C1 segment of cervical spinal cord (tissue), 14 donors: ENCODE results near the gene CEP295NL.

Experiments
- DNase-seq, 14 donors: peaks; one replicate each; lab custom pipeline; 2025; lab: John Stamatoyannopoulos, UW

CEP295NL gene

DNA sequence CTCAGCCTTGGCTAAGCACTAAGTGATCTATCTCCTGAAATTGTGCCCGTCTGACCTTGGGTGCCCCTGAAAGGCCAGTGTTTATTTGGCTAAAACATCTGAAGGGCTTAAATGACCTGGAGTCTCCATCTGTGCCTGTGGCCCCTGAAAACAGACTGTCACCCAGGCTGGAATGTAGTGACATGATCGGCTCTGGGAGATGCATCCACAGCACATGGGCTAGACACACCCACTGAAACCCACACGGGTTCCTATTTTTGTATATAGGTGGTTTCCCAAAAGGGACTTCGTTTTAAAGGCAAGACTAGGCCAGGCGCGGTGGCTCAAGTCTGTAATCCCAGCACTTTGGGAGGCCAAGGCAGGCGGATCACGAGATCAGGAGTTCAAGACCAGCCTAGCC, 13.5 kb downstream of the CEP295NL start:
- no peak for DNase-seq

DNA sequence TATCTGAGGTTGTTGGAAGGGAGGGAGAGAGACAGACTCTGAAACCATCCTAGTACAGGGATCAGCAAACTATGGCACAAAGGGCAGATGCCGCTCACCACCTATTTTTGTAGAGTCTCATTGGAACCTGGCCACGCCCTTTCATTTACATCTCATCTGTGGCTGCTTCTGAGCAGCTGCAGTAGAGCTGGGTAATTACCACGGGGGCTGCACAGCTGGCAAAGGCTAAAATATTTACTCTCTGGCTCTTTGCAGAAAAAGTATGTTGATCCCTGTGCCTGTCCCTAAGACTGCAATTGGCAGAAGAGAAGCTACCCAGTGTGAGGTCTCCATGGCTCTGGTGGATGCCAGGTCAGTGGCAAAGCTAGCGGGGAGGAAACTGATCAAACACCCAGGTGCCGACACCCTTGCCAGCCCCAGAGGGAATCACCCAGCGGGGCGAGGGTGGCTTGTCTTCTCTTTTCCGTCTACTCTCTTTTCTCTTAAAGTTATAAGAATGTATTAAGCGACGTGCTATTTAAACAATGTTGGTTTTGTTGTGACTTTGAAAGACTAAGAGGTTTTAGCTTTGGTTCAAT, 14.0 kb downstream of the CEP295NL start:
- no peak for DNase-seq

DNA sequence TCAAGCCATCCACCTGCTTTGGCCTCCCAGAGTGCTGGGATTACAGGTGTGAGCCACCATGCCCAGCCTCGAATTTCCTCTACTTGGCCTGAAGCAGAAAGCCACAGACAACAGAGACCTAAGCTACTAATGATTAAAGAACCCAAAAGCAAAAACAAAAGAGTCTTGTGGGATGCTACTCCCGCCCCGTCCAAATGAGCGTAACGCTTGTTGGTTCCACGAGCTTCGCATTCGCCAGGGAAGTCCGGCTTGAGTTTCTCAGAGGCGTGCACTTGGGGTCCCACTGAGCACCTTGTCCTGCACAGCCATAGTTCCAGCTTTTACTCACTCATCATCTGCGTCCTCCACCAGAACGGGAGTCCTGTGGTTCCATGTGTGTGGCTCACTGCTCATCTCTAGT, 16.0 kb downstream of the CEP295NL start:
- DNase-seq, result no peak

DNA sequence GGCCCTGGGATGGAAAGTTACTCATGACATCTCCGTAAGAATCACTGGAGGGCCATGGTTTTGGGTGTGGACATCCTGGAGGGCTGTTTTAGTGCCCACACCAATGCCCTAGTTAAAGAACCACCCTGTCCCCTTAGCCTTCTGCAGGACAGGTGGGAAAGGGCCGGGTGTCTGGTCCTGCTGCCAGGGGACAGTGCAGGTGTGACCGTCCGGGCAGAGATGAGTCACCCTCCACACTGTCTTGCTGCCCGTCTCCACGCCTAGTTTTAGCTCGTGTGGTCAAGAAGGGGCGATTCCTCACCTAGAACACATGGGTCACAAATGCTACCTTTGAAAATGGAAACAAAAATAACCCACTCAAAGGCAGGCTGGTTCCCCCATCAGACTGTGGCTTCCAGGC, 17.0 kb downstream of the CEP295NL start:
- no peak for DNase-seq

DNA sequence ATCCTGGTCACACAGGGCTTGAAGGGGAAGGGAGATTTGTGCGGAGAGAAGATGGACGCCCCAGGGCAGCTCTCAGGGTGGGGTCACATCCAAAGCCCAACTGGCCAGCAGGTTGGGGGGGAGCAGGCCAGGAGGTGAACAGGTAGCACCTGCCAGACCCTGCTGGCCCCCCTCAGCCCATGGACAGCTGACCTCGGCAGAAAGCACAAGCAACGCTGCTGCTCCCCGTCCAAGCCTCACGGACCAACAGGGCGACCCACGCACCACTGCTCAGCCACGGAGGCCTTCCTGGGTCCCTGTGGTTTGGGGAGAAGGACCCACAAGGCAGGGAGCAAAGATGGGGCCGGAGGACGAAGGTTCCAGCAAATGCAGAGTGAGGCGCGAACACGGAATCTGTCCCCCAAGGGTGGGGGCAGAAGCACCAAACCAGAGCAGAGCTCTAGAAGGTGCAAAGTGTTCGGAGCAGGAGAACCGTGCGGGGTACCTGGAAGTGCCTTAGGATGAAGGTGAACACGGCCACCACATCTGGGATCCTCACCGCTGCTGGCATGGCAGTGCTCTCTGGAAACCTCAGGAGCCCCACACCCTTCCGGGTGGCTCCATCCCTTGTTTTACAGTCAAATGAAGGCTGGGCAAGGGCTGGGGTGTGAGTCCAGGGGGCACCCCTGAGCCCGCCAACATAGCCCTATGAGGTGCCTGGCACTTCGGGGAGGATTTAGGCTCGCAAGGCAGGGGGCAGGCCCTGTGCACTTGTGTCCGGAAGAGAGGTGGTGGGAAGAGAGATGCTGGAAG, 17.9 kb downstream of the CEP295NL start:
- no peak for DNase-seq

DNA sequence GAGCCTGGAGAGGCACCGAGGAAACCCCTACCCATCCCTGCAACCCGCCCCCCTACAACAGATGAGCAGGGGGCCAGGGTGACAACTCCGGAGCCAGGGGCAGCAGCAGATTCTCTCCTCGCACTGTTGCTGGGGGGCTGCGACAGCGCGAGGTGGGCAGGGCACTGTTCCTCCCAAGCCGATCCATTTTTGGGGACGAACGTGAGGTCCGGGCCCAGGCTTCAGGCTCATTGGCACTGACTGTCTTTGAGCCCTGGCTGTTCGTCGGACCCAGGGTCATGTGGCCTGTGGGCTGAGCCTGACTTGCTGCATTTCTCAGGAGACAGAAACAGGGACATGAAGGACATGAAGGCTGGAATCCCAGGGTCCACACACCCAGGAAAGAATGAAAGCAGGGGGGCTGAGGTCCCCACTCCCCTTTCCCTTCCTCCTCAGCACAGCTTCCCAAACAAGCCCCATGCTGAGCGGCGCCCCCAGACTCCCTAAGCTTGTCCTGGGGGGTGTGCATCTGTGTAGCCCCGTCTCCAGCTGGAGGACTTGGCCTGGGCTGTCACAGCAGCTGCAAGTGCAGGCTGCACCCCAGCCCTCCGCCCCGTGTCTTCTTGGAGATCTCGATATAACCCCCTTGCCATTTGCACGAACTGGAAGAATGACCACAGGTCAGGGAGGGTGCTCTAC, 18.7 kb downstream of the CEP295NL start:
- DNase-seq, result peak in 12 of 14 donors; percentile 35 to 85 (median 74)

DNA sequence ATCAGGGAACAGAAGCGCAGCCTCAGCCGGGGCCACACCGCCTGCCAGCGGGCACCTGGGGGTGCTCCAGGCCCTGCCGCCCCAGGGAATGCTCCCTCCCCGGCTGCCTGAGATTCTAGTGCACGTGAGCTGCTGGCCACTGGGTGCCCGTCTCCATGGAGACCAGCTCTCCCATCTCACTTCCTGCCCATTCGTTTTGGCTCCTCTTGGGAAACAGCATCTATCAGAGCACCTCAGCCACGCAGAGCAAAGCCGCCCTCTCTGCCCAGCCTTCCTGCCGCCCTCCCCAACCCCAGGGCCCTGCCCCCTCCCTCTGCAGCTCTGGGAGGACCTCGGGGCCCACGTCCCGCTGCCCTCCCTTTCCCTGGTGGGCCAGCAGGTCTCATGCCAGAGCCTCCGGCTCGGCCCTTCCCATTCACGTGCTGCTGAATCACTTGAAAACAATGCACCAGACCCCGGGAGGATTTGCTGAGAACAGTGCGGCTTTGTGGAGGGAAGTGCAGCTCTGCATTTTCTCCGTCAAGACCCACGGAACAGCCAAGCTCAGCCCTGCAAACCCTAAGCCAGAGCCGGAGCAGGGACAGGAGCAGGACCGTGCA, 19.4 kb downstream of the CEP295NL start:
- peak in 13 of 14 donors; percentile 69 to 92 (median 83) for DNase-seq

DNA sequence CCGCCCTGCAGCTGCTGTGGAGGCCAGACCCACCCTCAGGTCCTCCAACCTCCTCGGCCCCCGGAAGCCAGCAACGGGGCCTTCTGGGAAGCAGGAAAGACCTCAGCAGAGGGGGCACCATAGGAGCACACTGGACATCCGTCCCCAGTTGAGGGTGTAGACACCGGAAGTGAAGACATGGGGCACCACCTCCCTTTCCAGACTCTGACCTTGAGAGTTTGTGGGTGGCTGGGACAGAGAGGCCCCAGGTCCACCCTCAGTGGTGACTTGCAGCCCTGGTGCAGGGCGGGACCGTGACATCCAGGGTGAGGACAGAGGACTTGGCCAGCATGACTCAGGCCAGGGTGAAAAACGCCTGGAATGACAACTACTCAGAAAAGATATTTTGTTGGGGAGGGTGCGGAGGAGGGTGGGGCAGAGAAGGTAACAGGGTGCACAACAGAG, 19.9 kb downstream of the CEP295NL start:
- DNase-seq, result peak in 5 of 14 donors; percentile 49 to 83 (median 69)

DNA sequence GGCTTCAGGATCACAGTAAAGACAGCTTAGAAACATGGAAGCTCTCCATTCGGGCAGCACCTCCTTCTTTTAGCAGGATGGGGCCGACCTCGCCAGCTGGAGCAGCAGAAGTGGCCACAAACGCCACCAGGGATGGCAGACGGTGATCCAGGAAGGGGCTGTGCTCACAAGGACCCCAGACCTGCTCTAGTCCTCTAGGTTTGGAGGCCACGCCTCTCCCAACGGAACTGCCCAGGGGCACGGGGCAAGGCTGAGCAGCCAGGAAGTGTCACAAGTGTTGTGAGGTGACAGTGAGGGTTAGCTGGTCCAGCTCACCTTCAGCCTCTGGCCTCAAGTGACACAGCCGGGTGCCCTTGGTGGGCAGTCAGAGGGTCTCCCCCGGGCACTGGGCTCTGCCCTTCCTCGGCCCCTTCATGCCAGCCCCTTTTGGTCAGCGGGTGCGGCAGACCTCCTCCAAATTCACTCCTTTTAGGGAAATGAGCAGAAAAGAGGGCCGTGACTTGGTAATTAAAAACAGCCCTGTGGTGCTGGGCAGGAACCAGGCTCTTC, 20.4 kb downstream of the CEP295NL start:
- peak in 1 of 14 donors; percentile 40 for DNase-seq

DNA sequence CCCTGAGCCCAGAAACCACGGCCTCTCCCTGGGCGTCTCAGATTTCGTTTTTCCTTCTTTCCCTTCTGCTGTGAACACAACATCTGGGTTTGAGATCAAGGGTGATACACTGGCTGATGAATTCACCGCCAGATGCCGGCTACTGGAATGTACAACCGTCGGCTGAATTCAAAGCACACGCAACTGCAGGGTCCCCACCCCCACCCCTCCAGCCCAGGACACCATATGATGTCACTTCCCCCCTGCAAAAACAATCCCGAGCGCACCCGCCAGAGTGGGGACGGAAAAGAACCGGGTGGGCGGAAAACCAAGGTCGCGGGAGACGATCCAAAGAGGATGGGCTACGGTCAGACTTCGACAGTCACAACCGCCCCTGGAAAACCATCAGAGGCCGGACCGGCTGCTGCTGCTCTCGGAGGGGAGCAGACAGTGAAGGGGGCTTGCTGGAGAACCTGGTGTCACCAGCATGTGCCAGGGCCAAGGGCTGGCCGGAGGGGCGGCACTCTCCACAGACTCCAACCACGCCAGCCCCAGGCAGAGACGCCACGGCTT, 23.3 kb downstream of the CEP295NL start:
- peak in 5 of 14 donors; percentile 27 to 60 (median 28) for DNase-seq

DNA sequence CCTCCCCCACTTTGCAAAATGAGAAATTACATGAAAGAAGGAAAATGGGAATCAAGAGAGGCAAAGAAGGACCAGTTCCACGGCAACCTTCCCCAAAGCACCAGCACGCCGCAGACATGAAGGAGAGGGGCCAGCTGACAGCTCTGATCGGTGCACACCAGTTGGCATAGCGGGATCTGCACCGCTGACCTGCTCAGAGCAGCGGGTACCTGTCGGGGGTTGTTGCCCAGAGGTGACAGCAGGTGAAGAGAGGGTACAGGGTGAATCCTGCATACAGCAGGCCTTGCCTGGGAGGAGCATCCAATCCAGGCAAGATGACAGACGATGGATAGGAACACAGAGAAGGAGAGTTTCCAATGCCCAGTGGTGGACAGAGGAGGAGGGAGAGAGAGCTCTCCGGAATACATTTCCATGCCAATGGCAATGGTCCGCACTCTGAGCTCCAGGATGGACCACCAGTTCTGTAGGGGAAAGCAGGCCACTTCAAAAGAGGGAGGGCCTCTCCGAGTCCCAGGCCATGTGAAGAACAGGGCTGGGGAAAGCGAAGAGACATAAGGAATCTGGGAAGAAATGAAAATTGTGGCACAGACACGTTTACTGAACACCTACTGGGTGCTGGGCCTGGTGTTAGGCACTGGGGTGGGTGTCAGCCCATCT, 24.0 kb downstream of the CEP295NL start:
- peak in 1 of 14 donors; percentile 44 for DNase-seq

DNA sequence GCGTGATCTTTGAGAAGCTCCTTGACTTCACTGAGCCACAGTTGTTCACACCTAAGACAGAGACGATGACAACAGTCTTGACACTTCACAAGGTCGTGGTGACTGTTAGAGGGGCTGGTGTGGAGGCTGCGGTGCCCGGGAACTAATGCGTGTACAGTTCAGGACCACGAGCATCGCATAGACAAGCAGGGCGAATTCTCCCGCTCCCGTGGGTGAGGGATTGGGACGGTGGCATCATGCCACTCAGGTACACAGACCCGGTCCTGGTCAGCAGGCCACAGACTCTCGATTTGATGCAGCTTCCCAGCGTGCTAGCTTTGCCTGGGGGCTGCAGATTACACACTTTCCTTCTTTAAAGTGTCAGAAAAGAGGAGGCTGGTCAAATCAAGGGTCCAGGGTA, 24.7 kb downstream of the CEP295NL start:
- DNase-seq, result no peak

DNA sequence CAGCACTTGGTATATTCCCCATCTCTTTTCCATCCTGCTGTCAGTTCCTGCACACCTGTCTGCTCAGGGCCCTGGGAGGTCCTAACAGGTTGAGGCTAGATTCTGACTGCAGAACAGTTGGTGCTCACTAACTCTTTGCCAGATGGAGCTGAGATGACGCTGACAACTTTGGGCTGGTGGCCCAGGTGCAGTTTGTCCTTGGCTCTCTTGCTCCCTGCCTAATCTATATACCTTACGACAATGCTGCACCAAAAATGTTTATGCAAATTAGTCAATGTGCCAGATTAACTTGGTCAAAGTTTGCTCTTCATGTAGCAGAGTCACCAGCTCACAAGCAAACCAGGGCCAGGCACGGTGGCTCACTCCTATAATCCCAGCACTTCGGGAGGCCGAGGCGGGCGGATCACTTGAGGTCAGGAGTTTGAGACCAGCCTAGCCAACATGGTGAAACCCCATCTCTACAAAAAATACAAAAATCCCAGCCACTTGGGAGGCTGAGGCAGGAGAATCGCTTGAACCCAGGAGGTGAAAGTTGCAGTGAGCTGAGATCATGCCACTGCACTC, 26.0 kb downstream of the CEP295NL start:
- DNase-seq, result peak in 1 of 14 donors; percentile 31

DNA sequence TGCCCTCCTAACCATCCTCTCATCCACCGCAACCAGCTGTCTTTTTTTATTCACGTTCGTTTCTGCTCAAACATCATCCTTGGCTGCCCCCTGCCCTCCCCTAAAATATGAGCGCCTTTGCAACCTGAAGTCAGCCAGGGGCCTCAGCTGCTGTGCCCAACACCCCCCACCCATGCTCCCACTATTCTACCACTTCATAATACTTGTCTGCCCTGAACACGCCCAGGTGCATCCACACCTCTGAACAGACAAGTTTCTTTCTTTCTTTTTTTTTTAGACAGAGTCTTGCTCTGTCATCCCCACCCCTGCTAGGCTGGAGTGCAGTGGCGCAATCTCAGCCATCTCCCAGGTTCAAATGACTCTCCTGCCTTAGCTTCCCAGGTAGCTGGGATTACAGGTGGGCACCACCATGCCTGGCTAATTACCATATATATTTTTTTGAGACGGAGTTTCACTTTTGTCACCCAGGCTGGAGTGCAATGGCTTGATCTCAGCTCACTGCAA, 26.9 kb downstream of the CEP295NL start:
- DNase-seq, result no peak

DNA sequence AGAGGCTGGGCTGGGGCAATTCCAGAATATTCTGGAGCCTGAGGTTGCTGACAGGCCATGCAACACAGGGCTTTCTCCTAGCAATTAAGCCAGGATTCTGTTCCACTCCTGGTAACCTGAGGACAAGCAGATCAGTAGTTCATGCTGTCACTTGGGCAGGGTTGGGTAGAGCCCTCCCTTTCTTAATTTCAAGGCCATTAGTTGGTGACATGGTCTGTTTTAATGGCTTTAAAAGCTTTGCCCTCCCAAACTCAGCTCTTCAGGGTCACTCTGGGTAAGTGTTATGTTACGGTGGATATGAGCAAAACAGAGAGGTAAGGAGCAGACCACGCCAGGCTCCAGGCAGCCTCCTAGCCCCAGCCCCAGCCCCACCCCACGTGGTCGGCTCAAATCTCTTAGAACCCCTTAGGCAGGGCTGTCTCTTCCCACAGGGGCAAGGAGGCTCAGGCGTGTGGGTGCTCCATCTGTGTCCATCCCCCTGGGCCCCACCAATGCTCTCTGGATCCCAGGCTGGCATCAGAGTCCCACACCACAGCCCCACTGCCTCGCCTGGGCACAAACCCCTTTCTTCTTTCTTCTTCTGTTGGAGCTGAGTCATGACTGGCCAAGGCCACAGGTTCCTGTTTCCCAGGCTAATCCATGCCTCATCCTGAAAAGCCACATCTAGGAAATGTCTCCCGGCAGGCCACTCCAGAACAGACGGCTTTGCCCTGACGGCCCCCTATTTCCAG, 27.5 kb downstream of the CEP295NL start:
- DNase-seq, result peak in 3 of 14 donors; percentile 24 to 66 (median 26)

DNA sequence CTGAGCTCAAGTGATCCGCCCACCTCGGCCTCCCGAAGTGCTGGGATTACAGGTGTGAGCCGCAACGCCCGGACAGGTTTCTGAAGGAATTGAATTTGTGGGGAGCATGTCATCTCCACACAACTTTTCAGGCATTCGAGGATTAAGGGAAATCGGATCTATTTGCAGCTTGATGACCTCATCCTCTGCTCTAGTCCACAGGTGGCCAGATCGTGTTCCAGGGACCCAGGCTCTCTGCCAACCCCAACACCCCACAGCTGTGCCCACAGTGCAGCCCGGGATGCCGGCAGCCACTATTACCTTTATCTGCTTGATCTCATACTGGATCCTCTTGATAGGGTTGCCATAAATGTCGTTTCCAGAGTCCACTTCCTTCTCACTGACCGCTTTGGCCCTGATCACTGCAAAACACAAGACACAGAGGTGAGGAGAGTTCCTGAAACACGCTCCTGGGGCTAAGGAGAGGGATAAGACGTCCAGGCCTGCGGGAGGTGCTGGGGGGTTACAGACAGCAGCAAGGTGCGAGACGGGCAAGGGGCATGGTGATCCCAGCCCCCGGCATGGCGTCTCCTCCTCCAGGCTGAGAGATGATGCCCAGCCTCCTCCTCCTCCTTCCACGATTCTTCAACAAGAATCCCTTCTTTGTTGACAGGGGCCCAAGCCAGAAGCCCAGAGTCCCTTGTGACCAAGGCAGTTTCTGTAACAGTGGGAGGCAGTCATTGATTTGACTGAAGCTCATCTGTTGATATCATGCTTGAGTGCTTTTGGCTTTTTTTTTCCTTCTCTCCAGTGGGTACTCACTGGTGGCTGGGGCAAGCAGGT, 29.3 kb downstream of the CEP295NL start:
- DNase-seq, result peak in 9 of 14 donors; percentile 38 to 74 (median 61)

DNA sequence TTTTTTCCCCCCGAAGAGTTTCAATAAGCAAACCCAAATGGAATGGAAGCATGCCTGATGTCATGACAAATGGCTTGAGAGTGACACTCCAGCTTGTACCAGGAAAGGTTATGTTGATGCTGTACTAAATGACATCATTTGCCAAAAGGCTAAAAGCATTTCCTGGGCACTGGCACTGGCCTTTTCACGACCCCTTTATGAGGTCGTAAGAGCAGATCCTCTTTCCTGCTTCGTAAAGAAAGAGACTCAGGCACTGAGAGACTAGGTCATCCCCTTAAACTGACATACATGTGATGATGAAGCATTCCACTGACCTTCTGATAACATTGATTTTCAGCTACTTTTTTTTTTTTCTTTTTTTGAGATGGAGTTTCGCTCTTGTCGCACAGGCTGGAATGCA, 30.5 kb downstream of the CEP295NL start:
- no peak for DNase-seq

DNA sequence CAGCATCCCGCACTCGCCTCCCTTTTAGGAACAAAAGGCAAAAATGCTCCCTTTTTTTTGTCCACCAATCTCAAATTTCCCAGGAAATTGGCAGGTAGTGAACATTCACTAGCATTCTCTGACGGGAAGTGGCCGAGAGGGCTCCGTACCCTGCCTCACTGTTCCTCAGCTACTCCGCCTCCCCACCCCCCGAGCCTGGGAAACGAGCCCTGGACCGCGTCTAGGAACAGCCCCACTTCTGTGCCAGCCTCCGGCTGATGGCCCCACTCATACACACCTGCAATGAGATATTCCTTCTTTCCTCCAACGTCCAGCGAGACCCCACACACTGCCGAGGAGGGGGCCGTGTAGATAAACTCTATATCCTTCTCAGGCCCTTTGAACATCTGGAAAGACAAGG, 32.4 kb downstream of the CEP295NL start:
- peak in 1 of 14 donors; percentile 31 for DNase-seq

DNA sequence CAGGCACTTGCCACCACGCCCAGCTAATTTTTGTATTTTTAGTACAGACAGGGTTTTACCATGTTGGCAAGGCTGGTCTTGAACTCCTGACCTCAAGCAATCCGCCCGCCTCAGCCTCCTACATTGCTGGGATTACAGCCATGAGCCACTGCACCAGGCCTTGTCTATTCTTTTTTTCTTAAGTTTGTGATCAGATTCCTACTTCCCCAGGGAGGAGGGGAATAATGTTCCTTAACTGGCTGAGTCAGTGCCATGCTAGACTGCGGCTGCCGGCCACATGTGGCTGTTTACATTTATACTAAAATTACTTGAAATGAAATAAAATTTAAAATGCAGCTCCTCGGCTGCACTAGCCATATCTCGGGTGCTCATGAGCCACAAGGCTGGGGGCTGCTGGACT, 34.6 kb downstream of the CEP295NL start:
- DNase-seq, result no peak
